ENCODE data around the gene NPHS1.

DNA sequence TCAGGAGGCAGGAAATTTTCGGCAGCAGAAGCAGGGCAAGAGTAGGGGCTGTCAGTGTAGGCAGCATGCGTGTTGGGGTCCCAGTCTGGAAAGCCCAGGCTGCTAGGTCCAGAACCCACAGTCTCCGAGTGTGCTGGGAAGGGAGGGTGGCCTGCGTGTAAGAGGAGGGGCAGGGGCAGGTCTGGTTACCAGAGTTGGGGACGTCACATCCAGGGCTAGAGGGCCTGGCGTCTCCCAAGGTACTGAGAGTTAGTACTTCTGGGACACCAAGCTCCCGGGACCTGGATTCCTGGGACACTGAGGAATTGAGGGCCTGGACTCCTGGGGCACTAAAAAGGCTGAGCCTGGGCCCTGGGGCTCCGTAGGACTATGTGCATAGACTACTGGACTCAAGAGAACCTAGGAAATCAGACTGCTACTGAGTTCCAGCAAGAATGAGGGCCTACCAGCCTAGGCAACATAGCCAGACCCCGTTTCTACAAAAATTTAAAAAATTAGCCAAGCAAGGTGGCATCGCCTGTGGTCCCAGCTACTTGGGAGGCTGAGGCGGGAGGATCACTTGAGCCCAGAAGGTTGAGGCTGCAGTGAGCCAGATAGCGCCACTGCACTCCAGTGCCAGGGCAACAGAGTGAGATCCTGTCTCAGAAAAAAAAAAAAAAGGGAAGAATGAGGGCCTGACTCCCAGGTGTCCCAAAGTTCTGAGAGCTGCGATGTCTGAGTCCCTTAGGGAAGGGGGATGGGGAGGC is 45.6 kb upstream of the NPHS1 start:
- TF ChIP-seq, protein P1, sequence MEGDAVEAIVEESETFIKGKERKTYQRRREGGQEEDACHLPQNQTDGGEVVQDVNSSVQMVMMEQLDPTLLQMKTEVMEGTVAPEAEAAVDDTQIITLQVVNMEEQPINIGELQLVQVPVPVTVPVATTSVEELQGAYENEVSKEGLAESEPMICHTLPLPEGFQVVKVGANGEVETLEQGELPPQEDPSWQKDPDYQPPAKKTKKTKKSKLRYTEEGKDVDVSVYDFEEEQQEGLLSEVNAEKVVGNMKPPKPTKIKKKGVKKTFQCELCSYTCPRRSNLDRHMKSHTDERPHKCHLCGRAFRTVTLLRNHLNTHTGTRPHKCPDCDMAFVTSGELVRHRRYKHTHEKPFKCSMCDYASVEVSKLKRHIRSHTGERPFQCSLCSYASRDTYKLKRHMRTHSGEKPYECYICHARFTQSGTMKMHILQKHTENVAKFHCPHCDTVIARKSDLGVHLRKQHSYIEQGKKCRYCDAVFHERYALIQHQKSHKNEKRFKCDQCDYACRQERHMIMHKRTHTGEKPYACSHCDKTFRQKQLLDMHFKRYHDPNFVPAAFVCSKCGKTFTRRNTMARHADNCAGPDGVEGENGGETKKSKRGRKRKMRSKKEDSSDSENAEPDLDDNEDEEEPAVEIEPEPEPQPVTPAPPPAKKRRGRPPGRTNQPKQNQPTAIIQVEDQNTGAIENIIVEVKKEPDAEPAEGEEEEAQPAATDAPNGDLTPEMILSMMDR (conservative IDR thresholded peaks at IDR 0.05; ENCODE audit: low read depth, low read length): no peak
- TF ChIP-seq EZH2 (IDR thresholded peaks at IDR 0.05; ENCODE audit: borderline replicate concordance, low read depth, low read length, poor library complexity, severe bottlenecking): no peak
